HEK293T (cell line): ENCODE measurements around the gene CMTM2.

Source experiments
- CTBP1 ChIP-seq: fragments of 450-650 bp; IDR thresholded peaks from 2 replicates; pipeline ENCODE4 v1.6.1; 2016; ENCODE audit warnings: borderline replicate concordance
- ELF4 ChIP-seq: fragments of 450-650 bp; IDR thresholded peaks from 2 replicates; pipeline ENCODE4 v1.6.1; 2017; ENCODE audit warnings: antibody characterized with exemption
- FOXA1 ChIP-seq: fragments of 450-650 bp; IDR thresholded peaks from 2 replicates; pipeline ENCODE4 v1.6.1; 2016; ENCODE audit warnings: mild to moderate bottlenecking
- FOXK2 ChIP-seq: fragments of 450-650 bp; IDR thresholded peaks from 2 replicates; pipeline ENCODE4 v1.6.1; 2016; ENCODE audit warnings: mild to moderate bottlenecking
- FOXM1 ChIP-seq: fragments of 450-650 bp; IDR thresholded peaks from 2 replicates; pipeline ENCODE4 v1.6.1; 2017; ENCODE audit warnings: mild to moderate bottlenecking, borderline replicate concordance
- HDGF ChIP-seq: fragments of 450-650 bp; IDR thresholded peaks from 2 replicates; pipeline ENCODE4 v1.6.1; 2017; ENCODE audit warnings: antibody characterized with exemption, borderline replicate concordance
- LEF1 ChIP-seq: fragments of 450-650 bp; IDR thresholded peaks from 2 replicates; pipeline ENCODE4 v1.6.1; 2017; ENCODE audit warnings: mild to moderate bottlenecking, borderline replicate concordance
- NFRKB ChIP-seq: fragments of 450-650 bp; IDR thresholded peaks from 2 replicates; pipeline ENCODE4 v1.6.1; 2016; ENCODE audit warnings: mild to moderate bottlenecking, moderate library complexity
- SP1 ChIP-seq: fragments of 450-650 bp; IDR thresholded peaks from 2 replicates; pipeline ENCODE4 v1.6.1; 2017
- SUZ12 ChIP-seq: fragments of 450-650 bp; IDR thresholded peaks from 2 replicates; pipeline ENCODE4 v1.6.1; 2016; ENCODE audit warnings: mild to moderate bottlenecking
- TARDBP ChIP-seq: fragments of 450-650 bp; IDR thresholded peaks from 2 replicates; pipeline ENCODE4 v1.6.1; 2016

GRCh38 chr16:66552286-66553177, 26.7 kb upstream of the CMTM2 start, which contains the start of gene CKLF:
- no peak for TF ChIP-seq SP1
- TF ChIP-seq SUZ12, result no peak
- no peak for TF ChIP-seq NFRKB
- TF ChIP-seq ELF4, result no peak
- no peak for TF ChIP-seq HDGF
- TF ChIP-seq CTBP1, result no peak
- no peak for TF ChIP-seq FOXM1
- no peak for TF ChIP-seq LEF1
- no peak for TF ChIP-seq TARDBP
- no peak for TF ChIP-seq FOXK2
- TF ChIP-seq FOXA1, result no peak
